ENCODE data around the gene WEE1. TPM values are rescaled to one million over a fixed set of nuclear protein-coding genes. Genes with fewer than 3 reads are reported as not detected.

WEE1 gene
- total RNA-seq, 4 donors from 2014 or later, result 14.4 to 40.4 (median 26.2) TPM

DNA sequence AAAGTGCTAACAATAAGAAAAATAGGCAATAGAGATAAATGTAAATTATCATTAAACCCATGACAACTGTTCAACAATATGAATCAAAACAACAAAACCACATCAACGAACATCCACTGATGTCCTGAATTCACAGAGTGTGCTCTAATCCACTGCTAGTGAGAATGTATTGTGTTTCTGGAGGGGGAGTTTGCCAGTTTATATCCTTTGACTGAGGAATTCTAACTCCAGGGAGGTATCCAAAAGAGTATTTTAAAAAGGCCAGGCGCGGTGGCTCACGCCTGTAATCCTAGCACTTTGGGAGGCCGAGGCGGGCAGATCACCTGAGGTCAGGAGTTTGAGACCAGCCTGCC, 1.7 kb upstream of the WEE1 start:
- no peak for TF ChIP-seq POLR2A (IDR thresholded peaks at IDR 0.05)
- no peak for TF ChIP-seq CTCF (IDR thresholded peaks at IDR 0.05)
- no peak for DNase-seq
- H3K4me1 ChIP-seq, result peaks cover 4 to 36% (median 11%) of the 10 kb centered on the region in 4 donors
- no peaks in the 10 kb centered on the region for H3K27me3 ChIP-seq
- peak overlapping the region in 2 of 4 donors; percentile 95 to 98 for H3K27ac ChIP-seq
- no peaks in the 10 kb centered on the region for H3K9me3 ChIP-seq
- no peak overlapping the region for H3K4me3 ChIP-seq
- H3K36me3 ChIP-seq, result no peaks in the 10 kb centered on the region

- peak in 2 of 3 donors; percentile 26 to 60 for DNase-seq
- Histone ChIP-seq H3K27ac (peak overlapping the region; percentile 95 to 98 (median 96)), H3K4me3 (peak overlapping the region; percentile 71 to 85 (median 80)), H3K36me3 (no peaks in the 10 kb centered on the region), H3K9me3 (no peaks in the 10 kb centered on the region), H3K27me3 (no peaks in the 10 kb centered on the region), H3K4me1 (peaks cover 0 to 21% (median 7%) of the 10 kb centered on the region in 4 donors)
- no peak for TF ChIP-seq CTCF (IDR thresholded peaks at IDR 0.05)
- TF ChIP-seq POLR2A (IDR thresholded peaks at IDR 0.05), result peak in 1 of 2 donors; percentile 48
Observed at GRCh38 chr11:9573775-9574621, 528 bp downstream of the WEE1 start.

- no peak for TF ChIP-seq POLR2A (IDR thresholded peaks at IDR 0.05)
- no peak for TF ChIP-seq CTCF (IDR thresholded peaks at IDR 0.05)
- no peaks in the 10 kb centered on the region for H3K9me3 ChIP-seq
- H3K27me3 ChIP-seq, result no peaks in the 10 kb centered on the region
- H3K4me1 ChIP-seq, result peaks cover 0 to 20% (median 3%) of the 10 kb centered on the region in 4 donors
- DNase-seq, result peak; percentile 33 to 70 (median 63)
- H3K27ac ChIP-seq, result peak overlapping the region; percentile 95 to 98 (median 96)
- H3K4me3 ChIP-seq, result peak overlapping the region; percentile 71 to 85 (median 80)
- H3K36me3 ChIP-seq, result no peaks in the 10 kb centered on the region
Observed at GRCh38 chr11:9574622-9575259, 1.3 kb downstream of the WEE1 start.

- peaks cover 0 to 12% (median 0%) of the 10 kb centered on the region in 4 donors for H3K4me1 ChIP-seq
- H3K27me3 ChIP-seq, result no peaks in the 10 kb centered on the region
- H3K27ac ChIP-seq, result peak overlapping the region; percentile 95 to 98 (median 96)
- no peaks in the 10 kb centered on the region for H3K9me3 ChIP-seq
- peaks cover 0 to 1% (median 0%) of the 10 kb centered on the region in 3 donors for H3K36me3 ChIP-seq
- H3K4me3 ChIP-seq, result peak overlapping the region; percentile 71 to 85 (median 80)
- peak; percentile 32 to 60 for TF ChIP-seq POLR2A (IDR thresholded peaks at IDR 0.05)
- no peak for TF ChIP-seq CTCF (IDR thresholded peaks at IDR 0.05)
- peak in 2 of 3 donors; percentile 29 to 78 for DNase-seq
Observed at GRCh38 chr11:9575260-9576240, 2.1 kb downstream of the WEE1 start.

Data from Peyer's patch (tissue), 4 donors.